ENCODE results near the gene NUDT6.

DNA sequence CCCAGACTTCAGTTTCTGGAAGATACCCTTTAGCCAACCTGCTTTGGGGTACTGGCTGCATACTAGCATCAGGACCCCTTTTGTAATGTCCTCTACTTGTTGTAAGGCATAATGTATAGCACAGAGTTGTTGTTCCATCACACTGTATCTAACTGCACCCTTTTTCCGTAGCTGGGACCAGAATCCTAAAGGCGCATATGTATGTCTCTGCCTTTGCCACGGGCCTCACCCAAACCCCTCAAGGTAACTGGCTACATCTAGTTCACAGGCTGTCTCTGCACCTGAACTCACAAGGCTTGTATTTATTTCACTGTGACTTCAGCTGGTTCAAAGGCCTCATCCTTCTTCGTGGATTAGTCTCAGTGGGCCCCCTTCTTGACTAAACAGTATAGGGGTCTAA, 29.6 kb upstream of the NUDT6 start:
- TF ChIP-seq CTCF (conservative IDR thresholded peaks at IDR 0.05; ENCODE audit: low read depth, low read length) (no peak), EZH2 (IDR thresholded peaks at IDR 0.05; ENCODE audit: borderline replicate concordance, low read depth, low read length, poor library complexity, severe bottlenecking) (no peak)

Data from A673 (cell line).